GM18873 (cell line): ENCODE results near the gene DNAH17.

Source experiments
- ATAC-seq: cut with Tn5 transposase; IDR thresholded peaks from one replicate; pipeline ENCODE4 v1.9.1; 2021; ENCODE audit warnings: mild to moderate bottlenecking, moderate library complexity, moderate number of reproducible peaks; ENCODE audit not compliant: unreplicated experiment, low FRiP score

Gene DNAH17

GRCh38 chr17:78501241-78502036 lies 75.8 kb downstream of the DNAH17 start:
- no peak for ATAC-seq

GRCh38 chr17:78500806-78501205 lies 76.4 kb downstream of the DNAH17 start:
- no peak for ATAC-seq

- no peak for ATAC-seq
Observed at GRCh38 chr17:78499715-78500540, 77.3 kb downstream of the DNAH17 start.

GRCh38 chr17:78498848-78499247 lies 78.3 kb downstream of the DNAH17 start:
- ATAC-seq: no peak

DNA sequence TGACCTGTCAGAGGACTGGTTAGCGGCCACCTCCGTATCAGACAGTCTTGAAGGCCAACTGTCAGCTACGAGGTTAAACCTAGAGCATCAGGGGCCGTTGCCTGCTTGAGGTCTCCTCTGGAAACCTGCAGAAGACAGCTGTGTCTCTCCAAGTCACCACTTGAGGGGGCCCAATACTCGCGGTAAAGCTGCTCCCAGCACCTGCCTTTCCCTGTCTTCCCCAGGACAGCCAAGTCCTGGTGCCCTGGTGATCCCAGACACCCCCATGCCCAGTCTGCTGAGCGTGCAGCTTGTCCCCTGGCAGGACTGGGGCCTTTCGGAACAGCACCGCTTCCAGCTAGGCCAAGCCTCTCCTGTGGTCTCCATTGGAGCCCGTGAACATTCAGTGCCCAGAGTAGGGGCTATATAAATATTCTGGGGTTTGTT lies 80.1 kb downstream of the DNAH17 start:
- ATAC-seq: no peak

- no peak for ATAC-seq
Observed at GRCh38 chr17:78496311-78496710, 80.9 kb downstream of the DNAH17 start.

GRCh38 chr17:78495634-78496033 lies 81.6 kb downstream of the DNAH17 start:
- ATAC-seq: no peak

DNA sequence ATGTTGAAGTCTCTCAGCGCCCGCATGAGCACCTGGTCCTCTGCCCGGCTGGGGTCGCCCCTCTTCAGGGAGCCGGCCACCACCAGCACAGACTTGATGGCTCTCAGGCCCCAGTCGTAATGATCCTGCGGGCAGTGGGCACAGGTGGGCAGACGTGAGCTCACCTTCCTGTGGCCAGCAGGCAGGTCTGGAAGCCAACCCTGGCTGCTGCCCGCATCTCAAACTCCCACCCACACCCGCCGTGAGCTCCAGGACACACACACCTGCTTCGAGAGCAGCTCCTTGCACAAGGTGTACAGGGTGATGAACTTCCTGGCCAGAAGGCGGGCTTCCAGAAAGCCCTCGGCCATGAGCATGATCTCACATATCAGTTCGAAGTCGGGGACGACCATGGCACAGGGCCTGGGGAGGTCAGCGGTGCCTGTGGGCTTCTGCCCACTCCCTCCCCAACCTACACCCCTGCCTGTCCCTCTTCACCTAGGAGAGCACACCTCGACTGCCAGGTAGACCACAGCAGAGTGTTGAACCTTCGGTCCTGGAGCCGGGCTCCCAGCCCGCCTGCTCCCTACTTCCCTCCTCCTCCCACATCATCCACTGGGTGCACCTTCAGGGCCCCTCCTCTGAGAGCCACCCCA lies 82.4 kb downstream of the DNAH17 start:
- ATAC-seq: no peak

GRCh38 chr17:78493853-78494695 lies 83.1 kb downstream of the DNAH17 start:
- ATAC-seq: no peak

- ATAC-seq: no peak
Observed at GRCh38 chr17:78493450-78493849, 83.7 kb downstream of the DNAH17 start.

DNA sequence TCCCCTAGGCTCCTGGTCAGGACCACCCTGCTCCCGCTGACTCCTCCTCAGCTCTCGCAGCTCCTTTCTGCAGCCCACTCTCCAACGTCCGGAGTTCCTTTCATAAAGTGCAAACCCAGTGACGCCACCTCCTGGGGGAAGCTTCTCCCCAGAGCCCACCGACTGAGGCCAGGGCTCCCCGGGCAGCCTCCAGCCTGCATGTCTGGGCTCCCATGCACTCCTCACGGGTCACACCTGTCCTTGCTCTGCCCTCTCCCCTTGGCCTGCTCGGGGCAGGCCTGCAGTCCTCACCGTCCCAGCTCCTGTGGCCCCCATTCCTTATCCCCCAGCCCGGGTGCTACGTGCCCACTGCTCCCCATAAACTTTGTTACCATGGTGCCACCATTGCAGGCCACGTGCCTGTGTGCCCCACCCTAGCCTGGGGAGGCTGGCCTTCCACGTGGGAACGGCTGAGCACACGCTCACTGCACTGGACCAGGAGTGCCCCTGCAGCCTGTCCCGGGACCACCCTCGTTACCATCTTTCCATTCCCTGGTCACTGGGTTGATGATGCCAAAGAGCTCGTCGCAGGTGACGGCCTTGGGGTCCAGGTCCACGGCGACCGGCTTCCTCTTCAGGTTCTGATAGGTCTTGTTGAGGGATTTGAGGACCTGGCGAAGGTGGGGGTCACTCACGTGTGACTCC lies 84.9 kb downstream of the DNAH17 start:
- ATAC-seq: no peak

- no peak for ATAC-seq
Observed at GRCh38 chr17:78491236-78492115, 85.7 kb downstream of the DNAH17 start.

- no peak for ATAC-seq
Observed at GRCh38 chr17:78490673-78491072, 86.5 kb downstream of the DNAH17 start.

- no peak for ATAC-seq
Observed at GRCh38 chr17:78490156-78490555, 87.0 kb downstream of the DNAH17 start.

DNA sequence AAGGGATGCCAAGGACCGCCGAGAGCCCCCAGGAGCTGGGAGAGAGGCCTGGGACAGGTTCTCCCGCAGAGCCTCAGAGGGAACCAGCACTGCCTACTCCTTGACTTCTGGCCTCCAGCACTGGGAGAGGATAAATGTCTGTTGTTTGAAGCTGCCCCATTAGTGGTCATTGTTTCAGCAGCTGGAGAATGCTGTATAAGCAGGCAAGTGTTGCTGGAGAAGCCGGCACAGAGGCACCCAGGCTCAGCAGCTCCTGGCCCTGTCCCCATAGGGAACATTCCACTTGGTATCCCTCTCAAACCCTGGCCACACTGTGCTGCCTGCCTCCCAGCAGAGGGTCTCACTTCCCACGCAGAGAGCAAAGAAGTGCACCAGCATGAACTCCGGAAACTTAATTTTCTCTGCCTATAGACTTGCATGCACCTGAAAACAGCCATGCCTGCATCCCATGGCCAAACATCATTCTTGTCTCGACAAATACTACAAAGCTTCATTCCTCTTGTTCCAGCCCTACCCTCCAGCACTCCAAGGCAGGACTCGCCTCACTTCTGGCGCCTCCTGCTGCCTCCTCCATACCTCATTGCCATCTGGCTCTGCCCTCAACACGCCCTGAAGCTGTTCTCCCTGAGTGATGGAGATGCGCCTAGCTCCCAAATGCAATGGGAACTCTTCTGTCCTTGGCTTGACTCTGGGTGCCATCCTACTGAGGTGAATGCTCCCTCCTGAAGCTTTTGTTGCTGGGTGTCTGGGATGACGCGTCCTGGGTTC lies 88.1 kb downstream of the DNAH17 start:
- no peak for ATAC-seq

DNA sequence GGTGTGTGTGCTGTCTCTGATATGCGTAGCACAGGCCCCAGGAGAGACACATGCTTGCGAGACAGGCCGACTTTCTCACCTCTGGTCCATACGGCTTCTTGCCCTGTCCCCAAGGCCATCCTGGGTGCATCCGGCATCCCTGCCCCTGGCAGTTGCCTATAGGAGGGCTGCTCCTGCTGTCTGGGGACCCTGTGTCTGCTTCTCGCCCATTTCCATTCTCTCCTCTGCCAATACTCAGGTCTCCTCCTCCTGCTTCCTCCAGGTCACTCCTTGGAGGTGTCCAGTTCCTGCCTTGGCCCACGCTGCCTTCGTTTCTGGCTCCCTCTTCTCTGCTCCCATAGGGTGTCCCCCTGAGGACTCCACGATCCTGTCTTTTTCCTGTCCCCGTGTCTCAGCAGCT lies 89.0 kb downstream of the DNAH17 start:
- ATAC-seq: no peak

GRCh38 chr17:78486946-78487680 lies 90.1 kb downstream of the DNAH17 start:
- ATAC-seq: no peak
